GM19463 (cell line): Measurements from ENCODE around the gene C10orf90.

Experiments used
- ATAC-seq: cut with Tn5 transposase; IDR thresholded peaks from one replicate; pipeline ENCODE4 v1.9.1; 2021; ENCODE audit warnings: mild to moderate bottlenecking, moderate library complexity; ENCODE audit not compliant: unreplicated experiment

The C10orf90 gene

GRCh38 chr10:126675656-126676438 is 5.4 kb upstream of the C10orf90 start:
- ATAC-seq: no peak

- ATAC-seq: no peak
Measured at GRCh38 chr10:126674741-126675515, 4.4 kb upstream of the C10orf90 start.

- no peak for ATAC-seq
Measured at GRCh38 chr10:126673565-126673964, 3.1 kb upstream of the C10orf90 start.

- ATAC-seq: no peak
Measured at GRCh38 chr10:126671402-126671975, 996 bp upstream of the C10orf90 start.

GRCh38 chr10:126670895-126671261 is 385 bp upstream of the C10orf90 start:
- ATAC-seq: no peak

GRCh38 chr10:126669168-126669567 is 1.3 kb downstream of the C10orf90 start:
- ATAC-seq: no peak

- no peak for ATAC-seq
Measured at GRCh38 chr10:126668505-126668904, 2.0 kb downstream of the C10orf90 start.

- no peak for ATAC-seq
Measured at GRCh38 chr10:126667568-126667967, 2.9 kb downstream of the C10orf90 start.

- no peak for ATAC-seq
Measured at GRCh38 chr10:126665207-126665606, 5.3 kb downstream of the C10orf90 start.

- no peak for ATAC-seq
Measured at GRCh38 chr10:126663880-126664279, 6.6 kb downstream of the C10orf90 start.

GRCh38 chr10:126663328-126663727 is 7.2 kb downstream of the C10orf90 start:
- ATAC-seq: no peak

- no peak for ATAC-seq
Measured at GRCh38 chr10:126661841-126662515, 8.5 kb downstream of the C10orf90 start.

- no peak for ATAC-seq
Measured at GRCh38 chr10:126661356-126661755, 9.1 kb downstream of the C10orf90 start.

GRCh38 chr10:126659750-126660149 is 10.7 kb downstream of the C10orf90 start:
- ATAC-seq: no peak

- no peak for ATAC-seq
Measured at GRCh38 chr10:126658928-126659327, 11.6 kb downstream of the C10orf90 start.

GRCh38 chr10:126654579-126654978 is 15.9 kb downstream of the C10orf90 start:
- ATAC-seq: no peak

- no peak for ATAC-seq
Measured at GRCh38 chr10:126651467-126651866, 19.0 kb downstream of the C10orf90 start.

GRCh38 chr10:126650161-126650560 is 20.3 kb downstream of the C10orf90 start:
- no peak for ATAC-seq

- no peak for ATAC-seq
Measured at GRCh38 chr10:126647116-126647515, 23.4 kb downstream of the C10orf90 start.

GRCh38 chr10:126646110-126646509 is 24.4 kb downstream of the C10orf90 start:
- no peak for ATAC-seq

- ATAC-seq: no peak
Measured at GRCh38 chr10:126640401-126640800, 30.1 kb downstream of the C10orf90 start.
